ENCODE measurements around the gene TLCD3B.

- TF ChIP-seq EP300 (IDR thresholded peaks at IDR 0.05) (no peak), CTCF (IDR thresholded peaks at IDR 0.05) (no peak), POLR2AphosphoS5 (IDR thresholded peaks at IDR 0.05) (no peak)
Measured at GRCh38 chr16:30011714-30012504, 19.2 kb downstream of the TLCD3B start.
